ENCODE results near the gene CUX1.

CUX1 gene

GRCh38 chr7:101964680-101965452, 147.4 kb downstream of the CUX1 start:
- no peaks in the 10 kb centered on the region for H3K27me3 ChIP-seq (ENCODE audit: control insufficient read depth in 1 of 2, insufficient read depth in 2 of 2, low read length in 2 of 2)
- no peaks in the 10 kb centered on the region for H3K9me3 ChIP-seq (ENCODE audit: control insufficient read depth in 2 of 2, low read length in 2 of 2)
- no peak overlapping the region for H3K9ac ChIP-seq (ENCODE audit: low read length in 2 of 2)
- H3K4me3 ChIP-seq (ENCODE audit: low read length in 2 of 2): no peak overlapping the region
- H3K4me1 ChIP-seq (ENCODE audit: control insufficient read depth, insufficient read depth, low read length): peaks cover 17% of the 10 kb centered on the region
- H3K36me3 ChIP-seq (ENCODE audit: control insufficient read depth in 2 of 2, insufficient read depth in 2 of 2, low read length in 2 of 2): peaks cover 0 to 3% of the 10 kb centered on the region in 2 donors
- H3K27ac ChIP-seq (ENCODE audit: low read length): no peak overlapping the region

GRCh38 chr7:101968720-101969466, 151.5 kb downstream of the CUX1 start:
- Histone ChIP-seq H3K27ac (ENCODE audit: low read length) (no peak overlapping the region), H3K36me3 (ENCODE audit: control insufficient read depth in 2 of 2, insufficient read depth in 2 of 2, low read length in 2 of 2) (peaks cover 2 to 6% of the 10 kb centered on the region in 2 donors), H3K4me1 (ENCODE audit: control insufficient read depth, insufficient read depth, low read length) (no peaks in the 10 kb centered on the region), H3K9ac (ENCODE audit: low read length in 2 of 2) (no peak overlapping the region), H3K27me3 (ENCODE audit: control insufficient read depth in 1 of 2, insufficient read depth in 2 of 2, low read length in 2 of 2) (no peaks in the 10 kb centered on the region), H3K9me3 (ENCODE audit: control insufficient read depth in 2 of 2, low read length in 2 of 2) (no peaks in the 10 kb centered on the region), H3K4me3 (ENCODE audit: low read length in 2 of 2) (no peak overlapping the region)

GRCh38 chr7:101969997-101970585, 152.7 kb downstream of the CUX1 start:
- Histone ChIP-seq H3K9ac (ENCODE audit: low read length in 2 of 2) (no peak overlapping the region), H3K4me3 (ENCODE audit: low read length in 2 of 2) (no peak overlapping the region), H3K27me3 (ENCODE audit: control insufficient read depth in 1 of 2, insufficient read depth in 2 of 2, low read length in 2 of 2) (no peaks in the 10 kb centered on the region), H3K9me3 (ENCODE audit: control insufficient read depth in 2 of 2, low read length in 2 of 2) (no peaks in the 10 kb centered on the region), H3K27ac (ENCODE audit: low read length) (no peak overlapping the region), H3K4me1 (ENCODE audit: control insufficient read depth, insufficient read depth, low read length) (no peaks in the 10 kb centered on the region), H3K36me3 (ENCODE audit: control insufficient read depth in 2 of 2, insufficient read depth in 2 of 2, low read length in 2 of 2) (peaks cover 2 to 6% of the 10 kb centered on the region in 2 donors)

- Histone ChIP-seq H3K9ac (ENCODE audit: low read length in 2 of 2) (no peak overlapping the region), H3K9me3 (ENCODE audit: control insufficient read depth in 2 of 2, low read length in 2 of 2) (no peaks in the 10 kb centered on the region), H3K4me1 (ENCODE audit: control insufficient read depth, insufficient read depth, low read length) (no peaks in the 10 kb centered on the region), H3K4me3 (ENCODE audit: low read length in 2 of 2) (no peak overlapping the region), H3K36me3 (ENCODE audit: control insufficient read depth in 2 of 2, insufficient read depth in 2 of 2, low read length in 2 of 2) (peaks cover 2 to 6% of the 10 kb centered on the region in 2 donors), H3K27me3 (ENCODE audit: control insufficient read depth in 1 of 2, insufficient read depth in 2 of 2, low read length in 2 of 2) (no peaks in the 10 kb centered on the region), H3K27ac (ENCODE audit: low read length) (no peak overlapping the region)
Measured at GRCh38 chr7:101970801-101971200, 153.4 kb downstream of the CUX1 start.

GRCh38 chr7:101971457-101971856, 154.0 kb downstream of the CUX1 start:
- Histone ChIP-seq H3K4me1 (ENCODE audit: control insufficient read depth, insufficient read depth, low read length) (peaks cover under 1% of the 10 kb centered on the region), H3K36me3 (ENCODE audit: control insufficient read depth in 2 of 2, insufficient read depth in 2 of 2, low read length in 2 of 2) (peaks cover 2 to 6% of the 10 kb centered on the region in 2 donors), H3K9me3 (ENCODE audit: control insufficient read depth in 2 of 2, low read length in 2 of 2) (no peaks in the 10 kb centered on the region), H3K27ac (ENCODE audit: low read length) (no peak overlapping the region), H3K4me3 (ENCODE audit: low read length in 2 of 2) (no peak overlapping the region), H3K9ac (ENCODE audit: low read length in 2 of 2) (no peak overlapping the region), H3K27me3 (ENCODE audit: control insufficient read depth in 1 of 2, insufficient read depth in 2 of 2, low read length in 2 of 2) (no peaks in the 10 kb centered on the region)

- Histone ChIP-seq H3K4me3 (ENCODE audit: low read length in 2 of 2) (no peak overlapping the region), H3K27ac (ENCODE audit: low read length) (no peak overlapping the region), H3K36me3 (ENCODE audit: control insufficient read depth in 2 of 2, insufficient read depth in 2 of 2, low read length in 2 of 2) (peaks cover 2 to 3% of the 10 kb centered on the region in 2 donors), H3K27me3 (ENCODE audit: control insufficient read depth in 1 of 2, insufficient read depth in 2 of 2, low read length in 2 of 2) (no peaks in the 10 kb centered on the region), H3K9me3 (ENCODE audit: control insufficient read depth in 2 of 2, low read length in 2 of 2) (no peaks in the 10 kb centered on the region), H3K4me1 (ENCODE audit: control insufficient read depth, insufficient read depth, low read length) (peaks cover 2% of the 10 kb centered on the region), H3K9ac (ENCODE audit: low read length in 2 of 2) (no peak overlapping the region)
Measured at GRCh38 chr7:101972627-101973026, 155.2 kb downstream of the CUX1 start.

GRCh38 chr7:101973130-101973529, 155.7 kb downstream of the CUX1 start:
- H3K4me3 ChIP-seq (ENCODE audit: low read length in 2 of 2): no peak overlapping the region
- H3K4me1 ChIP-seq (ENCODE audit: control insufficient read depth, insufficient read depth, low read length): peaks cover 2% of the 10 kb centered on the region
- H3K9ac ChIP-seq (ENCODE audit: low read length in 2 of 2): no peak overlapping the region
- H3K27ac ChIP-seq (ENCODE audit: low read length): no peak overlapping the region
- peaks cover 2 to 3% of the 10 kb centered on the region in 2 donors for H3K36me3 ChIP-seq (ENCODE audit: control insufficient read depth in 2 of 2, insufficient read depth in 2 of 2, low read length in 2 of 2)
- H3K9me3 ChIP-seq (ENCODE audit: control insufficient read depth in 2 of 2, low read length in 2 of 2): no peaks in the 10 kb centered on the region
- H3K27me3 ChIP-seq (ENCODE audit: control insufficient read depth in 1 of 2, insufficient read depth in 2 of 2, low read length in 2 of 2): no peaks in the 10 kb centered on the region

- H3K9ac ChIP-seq (ENCODE audit: low read length in 2 of 2): no peak overlapping the region
- no peaks in the 10 kb centered on the region for H3K27me3 ChIP-seq (ENCODE audit: control insufficient read depth in 1 of 2, insufficient read depth in 2 of 2, low read length in 2 of 2)
- peaks cover 2% of the 10 kb centered on the region for H3K4me1 ChIP-seq (ENCODE audit: control insufficient read depth, insufficient read depth, low read length)
- H3K9me3 ChIP-seq (ENCODE audit: control insufficient read depth in 2 of 2, low read length in 2 of 2): no peaks in the 10 kb centered on the region
- H3K4me3 ChIP-seq (ENCODE audit: low read length in 2 of 2): no peak overlapping the region
- peaks cover 2 to 3% of the 10 kb centered on the region in 2 donors for H3K36me3 ChIP-seq (ENCODE audit: control insufficient read depth in 2 of 2, insufficient read depth in 2 of 2, low read length in 2 of 2)
- no peak overlapping the region for H3K27ac ChIP-seq (ENCODE audit: low read length)
Measured at GRCh38 chr7:101974393-101974792, 157.0 kb downstream of the CUX1 start.

- Histone ChIP-seq H3K36me3 (ENCODE audit: control insufficient read depth in 2 of 2, insufficient read depth in 2 of 2, low read length in 2 of 2) (peaks cover 2 to 3% of the 10 kb centered on the region in 2 donors), H3K9me3 (ENCODE audit: control insufficient read depth in 2 of 2, low read length in 2 of 2) (no peaks in the 10 kb centered on the region), H3K27me3 (ENCODE audit: control insufficient read depth in 1 of 2, insufficient read depth in 2 of 2, low read length in 2 of 2) (no peaks in the 10 kb centered on the region), H3K9ac (ENCODE audit: low read length in 2 of 2) (no peak overlapping the region), H3K4me1 (ENCODE audit: control insufficient read depth, insufficient read depth, low read length) (peaks cover 2% of the 10 kb centered on the region), H3K4me3 (ENCODE audit: low read length in 2 of 2) (no peak overlapping the region), H3K27ac (ENCODE audit: low read length) (no peak overlapping the region)
Measured at GRCh38 chr7:101975046-101975445, 157.6 kb downstream of the CUX1 start.

GRCh38 chr7:101976411-101976810, 159.0 kb downstream of the CUX1 start:
- H3K9ac ChIP-seq (ENCODE audit: low read length in 2 of 2): no peak overlapping the region
- peaks cover 2 to 3% of the 10 kb centered on the region in 2 donors for H3K36me3 ChIP-seq (ENCODE audit: control insufficient read depth in 2 of 2, insufficient read depth in 2 of 2, low read length in 2 of 2)
- H3K27ac ChIP-seq (ENCODE audit: low read length): no peak overlapping the region
- no peaks in the 10 kb centered on the region for H3K27me3 ChIP-seq (ENCODE audit: control insufficient read depth in 1 of 2, insufficient read depth in 2 of 2, low read length in 2 of 2)
- H3K4me1 ChIP-seq (ENCODE audit: control insufficient read depth, insufficient read depth, low read length): peaks cover 2% of the 10 kb centered on the region
- no peak overlapping the region for H3K4me3 ChIP-seq (ENCODE audit: low read length in 2 of 2)
- H3K9me3 ChIP-seq (ENCODE audit: control insufficient read depth in 2 of 2, low read length in 2 of 2): no peaks in the 10 kb centered on the region
